ENCODE results near the gene TENM4. TPM values are rescaled to one million over a fixed set of nuclear protein-coding genes. Genes with fewer than 3 reads are reported as not detected.

TENM4 gene
- total RNA-seq, 1 experiment from 2014 or later, result 0.39 TPM

DNA sequence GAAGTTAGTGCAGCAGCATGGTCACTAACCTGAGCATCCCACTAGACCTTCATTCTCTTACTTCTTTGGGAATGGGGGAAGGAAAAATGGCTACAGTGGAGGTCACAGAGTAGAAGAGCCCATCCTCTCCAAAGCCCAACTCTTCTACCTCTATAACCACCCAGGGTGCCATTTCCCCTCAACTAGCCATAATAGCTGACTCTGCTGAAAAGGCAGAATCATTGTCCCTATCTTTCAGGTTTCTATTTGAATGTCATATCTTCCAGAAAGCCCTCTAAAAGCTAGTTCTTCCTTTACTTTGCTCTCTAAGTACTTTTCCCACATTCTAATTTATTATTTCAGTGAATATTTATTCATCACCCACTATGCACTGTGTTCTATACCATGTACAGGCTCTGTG is 421.6 kb downstream of the TENM4 start:
- ChIA-PET POLR2A (no interaction called here), CTCF (no interaction called here)
- DNase-seq (ENCODE audit: low read depth, low spot score), result no peak
- Histone ChIP-seq H3K36me3 (ENCODE audit: control insufficient read depth, insufficient read depth, low read length) (no peaks in the 10 kb centered on the region), H3K4me3 (ENCODE audit: low read depth in 2 of 2, low read length in 2 of 2) (no peak overlapping the region), H3K27me3 (ENCODE audit: control insufficient read depth, insufficient read depth, low read length) (no peaks in the 10 kb centered on the region), H3K27ac (ENCODE audit: low read length) (no peak overlapping the region), H3K9me3 (ENCODE audit: control insufficient read depth, insufficient read depth, low read depth, low read length) (no peaks in the 10 kb centered on the region), H3K4me1 (ENCODE audit: control insufficient read depth, insufficient read depth, low read length) (no peaks in the 10 kb centered on the region)
- no peak for TF ChIP-seq CTCF (IDR thresholded peaks at IDR 0.05)
- TF ChIP-seq REST (IDR thresholded peaks at IDR 0.05; ENCODE audit: insufficient read depth in 1 of 2, low read depth in 2 of 2, low read length in 1 of 2), result no peak
- no peak for TF ChIP-seq POLR2AphosphoS5 (IDR thresholded peaks at IDR 0.05; ENCODE audit: low read depth, low read length)
- TF ChIP-seq SIN3A (IDR thresholded peaks at IDR 0.05; ENCODE audit: borderline replicate concordance, insufficient read depth, low read depth, low read length), result no peak
- no peak for TF ChIP-seq TCF7L2 (IDR thresholded peaks at IDR 0.05; ENCODE audit: low read depth, low read length)
- in situ Hi-C loops (cut with HindIII; ENCODE audit: low pct_unique_long_range_greater_than_20kb, low sequenced_read_pairs) (no loop called here), intact Hi-C loops (cut with micrococcal nuclease; ENCODE audit: unreplicated experiment) (no loop called here)
- no TSS peak for BruUV-seq (replicated peaks)
- ATAC-seq, result no peak

- ChIA-PET POLR2A (no interaction called here), CTCF (no interaction called here)
- intact Hi-C loops (cut with micrococcal nuclease; ENCODE audit: unreplicated experiment), result no loop called here
- DNase-seq (ENCODE audit: low read depth, low spot score) (no peak), ATAC-seq (no peak)
- H3K27ac ChIP-seq (ENCODE audit: low read length), result no peak overlapping the region
- H3K4me1 ChIP-seq (ENCODE audit: control insufficient read depth, insufficient read depth, low read length), result no peaks in the 10 kb centered on the region
- H3K9me3 ChIP-seq (ENCODE audit: control insufficient read depth, insufficient read depth, low read depth, low read length), result no peaks in the 10 kb centered on the region
- H3K36me3 ChIP-seq (ENCODE audit: control insufficient read depth, insufficient read depth, low read length), result no peaks in the 10 kb centered on the region
- no peak for TF ChIP-seq CTCF (IDR thresholded peaks at IDR 0.05)
- no peak for TF ChIP-seq TCF7L2 (IDR thresholded peaks at IDR 0.05; ENCODE audit: low read depth, low read length)
- no peak for TF ChIP-seq POLR2AphosphoS5 (IDR thresholded peaks at IDR 0.05; ENCODE audit: low read depth, low read length)
- H3K4me3 ChIP-seq (ENCODE audit: low read depth in 2 of 2, low read length in 2 of 2), result no peak overlapping the region
- H3K27me3 ChIP-seq (ENCODE audit: control insufficient read depth, insufficient read depth, low read length), result no peaks in the 10 kb centered on the region
- no TSS peak for BruUV-seq (replicated peaks)
- in situ Hi-C loops (cut with HindIII; ENCODE audit: low pct_unique_long_range_greater_than_20kb, low sequenced_read_pairs), result no loop called here
Measured at GRCh38 chr11:79018371-79018849, 422.4 kb downstream of the TENM4 start.
